Tibial artery (tissue), 4 donors: Measurements from ENCODE around the gene DDX51.
"Not testable (repeated sequence)": the region's sequence is repeated elsewhere in the genome, so short reads cannot be mapped to it uniquely, and the experiment has no call there.

Experiments used
- DNase-seq, 2 donors: peaks; one replicate each; pipeline ENCODE4 v3.0.0-alpha.2; 2019
- H3K27ac ChIP-seq, 2 donors: fragments of 200-600 bp; sonication (generic) in 1 of 2; 1 replicate in 1 of 2; 2 replicates in 1 of 2; pipeline ENCODE4 v1.5.1; 2018 to 2019; ENCODE audit warnings: mild to moderate bottlenecking in 1 of 2
- H3K27me3 ChIP-seq, 2 donors: fragments of 200-600 bp; sonication (generic) in 1 of 2; one replicate each; pipeline versions ENCODE4 v1.5.1 to v1.6.0; 2016 to 2019
- H3K36me3 ChIP-seq, 3 donors: fragments of 200-600 bp; sonication (generic) in 2 of 3; one replicate each; pipeline ENCODE4 v1.5.1; 2016 to 2019; ENCODE audit warnings: mild to moderate bottlenecking in 2 of 3
- H3K4me1 ChIP-seq, 4 donors: fragments of 200-600 bp; sonication (generic) in 2 of 4; 1 replicate in 3 of 4; 2 replicates in 1 of 4; pipeline ENCODE4 v1.5.1; 2016 to 2019
- H3K4me3 ChIP-seq, 2 donors: fragments of 200-600 bp; sonication (generic) in 1 of 2; 1 replicate in 1 of 2; 2 replicates in 1 of 2; pipeline ENCODE4 v1.5.1; 2018 to 2019; ENCODE audit warnings: mild to moderate bottlenecking in 2 of 2
- H3K9me3 ChIP-seq, 3 donors: fragments of 200-600 bp; sonication (generic) in 1 of 3; one replicate each; pipeline ENCODE4 v1.5.1; 2016 to 2019
- intact Hi-C: fragments of 100-400 bp; cut with DNase I; formaldehyde crosslinking; loops from one replicate; pipeline ENCODE4 v1.15.0; 2023; ENCODE audit warnings: low total_unique reads
- TF ChIP-seq, protein P1 (sequence below), 2 experiments: fragments of 200-600 bp in 1 of 2; fragments of 450-650 bp in 1 of 2; IDR thresholded peaks; one replicate each; pipeline ENCODE4 v1.5.1; 2017 to 2019; ENCODE audit warnings: antibody characterized with exemption in 2 of 2, mild to moderate bottlenecking in 1 of 2, moderate library complexity in 1 of 2

DDX51 gene

GRCh38 chr12:132151766-132152410 is 7.8 kb upstream of the DDX51 start:
- Histone ChIP-seq H3K36me3 (peaks cover 0 to 66% (median 15%) of the 10 kb centered on the region in 3 donors), H3K27me3 (no peaks in the 10 kb centered on the region), H3K4me3 (no peak overlapping the region), H3K27ac (no peak overlapping the region), H3K4me1 (peaks cover 0 to 8% (median 5%) of the 10 kb centered on the region in 4 donors), H3K9me3 (no peaks in the 10 kb centered on the region)
- DNase-seq = peak in 1 of 2 donors; percentile 60
- TF ChIP-seq, protein P1, sequence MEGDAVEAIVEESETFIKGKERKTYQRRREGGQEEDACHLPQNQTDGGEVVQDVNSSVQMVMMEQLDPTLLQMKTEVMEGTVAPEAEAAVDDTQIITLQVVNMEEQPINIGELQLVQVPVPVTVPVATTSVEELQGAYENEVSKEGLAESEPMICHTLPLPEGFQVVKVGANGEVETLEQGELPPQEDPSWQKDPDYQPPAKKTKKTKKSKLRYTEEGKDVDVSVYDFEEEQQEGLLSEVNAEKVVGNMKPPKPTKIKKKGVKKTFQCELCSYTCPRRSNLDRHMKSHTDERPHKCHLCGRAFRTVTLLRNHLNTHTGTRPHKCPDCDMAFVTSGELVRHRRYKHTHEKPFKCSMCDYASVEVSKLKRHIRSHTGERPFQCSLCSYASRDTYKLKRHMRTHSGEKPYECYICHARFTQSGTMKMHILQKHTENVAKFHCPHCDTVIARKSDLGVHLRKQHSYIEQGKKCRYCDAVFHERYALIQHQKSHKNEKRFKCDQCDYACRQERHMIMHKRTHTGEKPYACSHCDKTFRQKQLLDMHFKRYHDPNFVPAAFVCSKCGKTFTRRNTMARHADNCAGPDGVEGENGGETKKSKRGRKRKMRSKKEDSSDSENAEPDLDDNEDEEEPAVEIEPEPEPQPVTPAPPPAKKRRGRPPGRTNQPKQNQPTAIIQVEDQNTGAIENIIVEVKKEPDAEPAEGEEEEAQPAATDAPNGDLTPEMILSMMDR (IDR thresholded peaks at IDR 0.05) = no peak
- intact Hi-C loops = loop anchor here (5.0 kb wide), 1 partner anchor 260 kb away; no protein-coding TSS in a partner anchor

DNA sequence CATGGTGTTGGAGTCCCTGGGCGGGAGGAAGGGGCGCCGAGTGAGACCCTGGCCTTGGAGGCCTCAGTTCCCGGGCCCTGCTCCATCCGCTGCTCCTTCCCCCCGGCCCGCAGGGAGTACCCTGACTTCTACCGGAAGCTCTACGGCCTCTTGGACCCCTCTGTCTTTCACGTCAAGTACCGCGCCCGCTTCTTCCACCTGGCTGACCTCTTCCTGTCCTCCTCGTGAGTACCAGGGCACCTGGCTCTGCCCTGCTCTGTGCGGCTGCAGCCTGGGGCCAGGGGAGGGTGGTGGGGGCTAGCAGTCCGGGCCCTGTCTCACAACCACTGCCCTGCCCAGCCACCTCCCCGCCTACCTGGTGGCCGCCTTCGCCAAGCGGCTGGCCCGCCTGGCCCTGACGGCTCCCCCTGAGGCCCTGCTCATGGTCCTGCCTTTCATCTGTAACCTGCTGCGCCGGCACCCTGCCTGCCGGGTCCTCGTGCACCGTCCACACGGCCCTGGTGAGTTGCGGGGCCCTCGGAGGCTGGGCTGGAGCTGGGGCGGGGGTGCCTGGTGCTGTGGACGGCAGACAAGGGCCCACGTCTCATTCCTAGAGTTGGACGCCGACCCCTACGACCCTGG is 7.1 kb upstream of the DDX51 start:
- TF ChIP-seq, protein P1 (IDR thresholded peaks at IDR 0.05) = no peak
- Histone ChIP-seq H3K27me3 (no peaks in the 10 kb centered on the region), H3K4me3 (no peak overlapping the region), H3K27ac (no peak overlapping the region), H3K4me1 (peaks cover 0 to 8% (median 5%) of the 10 kb centered on the region in 4 donors), H3K36me3 (peaks cover 0 to 66% (median 11%) of the 10 kb centered on the region in 3 donors), H3K9me3 (no peaks in the 10 kb centered on the region)
- peak in 1 of 2 donors; percentile 67 for DNase-seq
- intact Hi-C loops = loop anchor here (5.0 kb wide), 1 partner anchor 261 kb away; no protein-coding TSS in a partner anchor

DNA sequence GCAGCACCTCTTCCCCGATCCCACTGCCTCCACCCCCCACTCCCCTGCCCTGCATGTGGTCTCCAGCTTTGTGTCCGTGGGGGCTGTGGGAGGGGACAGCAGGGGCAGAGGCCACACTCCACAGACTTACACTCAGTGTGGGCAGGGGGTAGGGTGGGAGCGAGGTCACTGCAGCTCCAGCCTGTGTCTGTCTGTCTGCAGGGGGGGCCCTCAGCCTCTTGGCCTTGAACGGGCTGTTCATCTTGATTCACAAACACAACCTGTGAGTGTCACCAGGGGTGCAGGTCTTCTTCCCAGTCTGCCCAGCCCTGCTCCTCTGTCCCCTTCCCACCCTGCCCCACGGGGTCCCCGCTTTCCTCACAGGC is 6.6 kb upstream of the DDX51 start:
- DNase-seq = no peak
- Histone ChIP-seq H3K27me3 (no peaks in the 10 kb centered on the region), H3K9me3 (no peaks in the 10 kb centered on the region), H3K27ac (no peak overlapping the region), H3K36me3 (peaks cover 0 to 66% (median 11%) of the 10 kb centered on the region in 3 donors), H3K4me3 (no peak overlapping the region), H3K4me1 (peaks cover 0 to 8% (median 5%) of the 10 kb centered on the region in 4 donors)
- TF ChIP-seq, protein P1 (IDR thresholded peaks at IDR 0.05) = no peak
- intact Hi-C loops = loop anchor here (5.0 kb wide), 1 partner anchor 262 kb away; no protein-coding TSS in a partner anchor

GRCh38 chr12:132149526-132149925 is 5.4 kb upstream of the DDX51 start:
- H3K4me3 ChIP-seq, intact Hi-C loops: not testable (repeated sequence)

GRCh38 chr12:132148368-132149045 is 4.4 kb upstream of the DDX51 start:
- H3K4me1 ChIP-seq = peaks cover 0 to 14% (median 9%) of the 10 kb centered on the region in 4 donors
- TF ChIP-seq, protein P1 (IDR thresholded peaks at IDR 0.05) = no peak
- no peak overlapping the region for H3K4me3 ChIP-seq
- peak in 1 of 2 donors; percentile 54 for DNase-seq
- H3K27ac ChIP-seq = no peak overlapping the region
- intact Hi-C loops = no loop called here
- H3K9me3 ChIP-seq = no peaks in the 10 kb centered on the region
- peaks cover 0 to 63% (median 11%) of the 10 kb centered on the region in 3 donors for H3K36me3 ChIP-seq
- H3K27me3 ChIP-seq = no peaks in the 10 kb centered on the region

More at GRCh38 chr12:132149526-132149925, 5.4 kb upstream of the DDX51 start:
- H3K9me3 ChIP-seq, DNase-seq, H3K27ac ChIP-seq, H3K27me3 ChIP-seq: not testable (repeated sequence)
- H3K4me1 ChIP-seq = peaks cover 0 to 20% (median 13%) of the 10 kb centered on the region in 4 donors
- peaks cover 0 to 63% (median 11%) of the 10 kb centered on the region in 3 donors for H3K36me3 ChIP-seq
